Type B pancreatic cell (in vitro differentiated cells): ENCODE measurements around the gene PRR5L. TPM values are rescaled to one million over a fixed set of nuclear protein-coding genes. Genes with fewer than 3 reads are reported as not detected.

ENCODE experiments used
- DNase-seq: peaks from one replicate; pipeline ENCODE4 v3.0.0; 2021; ENCODE audit warnings: mixed read lengths; ENCODE audit not compliant: unreplicated experiment; ENCODE audit errors: extremely low spot score
- H3K27ac Mint-ChIP-seq: 2 replicates; pipeline ENCODE4 v1.8.0; 2021; ENCODE audit warnings: mild to moderate bottlenecking, mixed read lengths
- H3K27me3 Mint-ChIP-seq: 2 replicates; pipeline ENCODE4 v1.8.0; 2021; ENCODE audit warnings: mixed read lengths
- H3K36me3 Mint-ChIP-seq: 2 replicates; pipeline ENCODE4 v1.8.0; 2021; ENCODE audit warnings: mixed read lengths
- H3K4me1 Mint-ChIP-seq: one replicate; pipeline ENCODE4 v1.8.0; 2021; ENCODE audit warnings: mixed read lengths; ENCODE audit not compliant: unreplicated experiment
- H3K4me3 Mint-ChIP-seq: 2 replicates; pipeline ENCODE4 v1.8.0; 2021; ENCODE audit warnings: mild to moderate bottlenecking, mixed read lengths
- H3K9me3 Mint-ChIP-seq: 2 replicates; pipeline ENCODE4 v1.8.0; 2021; ENCODE audit warnings: mixed read lengths
- total RNA-seq: library from RNA; stranded (reverse); gene quantifications from 2 replicates; pipeline ENCODE4 v1.2.1, GENCODE V29; 2021; ENCODE audit warnings: low replicate concordance
- TF ChIP-seq, protein P1 (sequence below): fragments of 200-600 bp; sonication (generic); conservative IDR thresholded peaks from 2 replicates; pipeline ENCODE4 v1.5.0; 2021; ENCODE audit warnings: antibody characterized with exemption, mild to moderate bottlenecking

The PRR5L gene
- total RNA-seq, 1 donor from 2014 or later, result 11.0 TPM

DNA sequence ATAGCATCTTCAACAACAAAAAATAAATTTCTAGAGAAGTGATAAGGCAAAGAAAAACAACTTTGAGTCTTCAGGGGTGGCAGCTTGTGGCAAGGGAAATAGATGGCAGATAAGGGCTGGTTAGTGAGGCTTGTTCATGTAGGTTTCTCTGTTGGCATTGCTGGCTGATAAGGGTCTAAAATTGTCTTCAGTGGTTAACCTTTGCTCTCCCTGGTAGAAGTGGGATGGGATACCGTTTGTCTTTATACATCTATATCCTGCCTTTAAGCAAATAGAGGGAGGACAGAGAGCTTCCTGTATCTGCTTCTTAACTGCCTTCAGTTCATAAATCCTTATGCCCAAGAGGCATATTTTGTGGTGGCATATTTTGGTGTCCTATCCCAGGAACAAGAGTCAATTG lies 156.9 kb downstream of the PRR5L start:
- H3K27me3 Mint-ChIP-seq, result peaks cover 3% of the 10 kb centered on the region
- H3K27ac Mint-ChIP-seq, result no peak overlapping the region
- TF ChIP-seq, protein P1, sequence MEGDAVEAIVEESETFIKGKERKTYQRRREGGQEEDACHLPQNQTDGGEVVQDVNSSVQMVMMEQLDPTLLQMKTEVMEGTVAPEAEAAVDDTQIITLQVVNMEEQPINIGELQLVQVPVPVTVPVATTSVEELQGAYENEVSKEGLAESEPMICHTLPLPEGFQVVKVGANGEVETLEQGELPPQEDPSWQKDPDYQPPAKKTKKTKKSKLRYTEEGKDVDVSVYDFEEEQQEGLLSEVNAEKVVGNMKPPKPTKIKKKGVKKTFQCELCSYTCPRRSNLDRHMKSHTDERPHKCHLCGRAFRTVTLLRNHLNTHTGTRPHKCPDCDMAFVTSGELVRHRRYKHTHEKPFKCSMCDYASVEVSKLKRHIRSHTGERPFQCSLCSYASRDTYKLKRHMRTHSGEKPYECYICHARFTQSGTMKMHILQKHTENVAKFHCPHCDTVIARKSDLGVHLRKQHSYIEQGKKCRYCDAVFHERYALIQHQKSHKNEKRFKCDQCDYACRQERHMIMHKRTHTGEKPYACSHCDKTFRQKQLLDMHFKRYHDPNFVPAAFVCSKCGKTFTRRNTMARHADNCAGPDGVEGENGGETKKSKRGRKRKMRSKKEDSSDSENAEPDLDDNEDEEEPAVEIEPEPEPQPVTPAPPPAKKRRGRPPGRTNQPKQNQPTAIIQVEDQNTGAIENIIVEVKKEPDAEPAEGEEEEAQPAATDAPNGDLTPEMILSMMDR, result no peak
- peaks cover 4% of the 10 kb centered on the region for H3K36me3 Mint-ChIP-seq
- no peak overlapping the region for H3K4me3 Mint-ChIP-seq
- no peak for DNase-seq
- H3K9me3 Mint-ChIP-seq, result peaks cover 4% of the 10 kb centered on the region
- peaks cover 47% of the 10 kb centered on the region for H3K4me1 Mint-ChIP-seq

DNA sequence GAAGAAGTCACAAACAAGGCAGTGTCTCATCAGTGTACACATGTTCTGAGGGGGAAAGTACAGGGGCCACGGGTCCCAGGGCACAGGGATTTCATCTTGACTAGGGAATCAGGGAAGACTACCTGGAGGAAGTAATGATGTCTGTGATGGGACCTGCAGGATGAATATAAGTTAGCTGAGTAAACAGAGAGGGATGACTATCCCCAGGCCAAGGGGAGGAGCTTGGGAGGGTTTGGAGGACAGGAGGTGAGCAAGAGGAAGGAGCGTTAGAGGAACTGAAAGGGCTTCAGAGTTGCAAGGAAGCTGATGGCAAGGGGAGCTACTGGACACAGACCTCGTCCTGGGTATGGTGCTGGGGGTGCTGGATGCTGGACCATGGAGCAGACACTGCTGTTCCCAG lies 157.6 kb downstream of the PRR5L start:
- peaks cover 41% of the 10 kb centered on the region for H3K4me1 Mint-ChIP-seq
- peaks cover 3% of the 10 kb centered on the region for H3K27me3 Mint-ChIP-seq
- H3K36me3 Mint-ChIP-seq, result peaks cover 4% of the 10 kb centered on the region
- TF ChIP-seq, protein P1, result no peak
- H3K9me3 Mint-ChIP-seq, result peaks cover 4% of the 10 kb centered on the region
- no peak overlapping the region for H3K4me3 Mint-ChIP-seq
- no peak overlapping the region for H3K27ac Mint-ChIP-seq
- peak; percentile 49 for DNase-seq

DNA sequence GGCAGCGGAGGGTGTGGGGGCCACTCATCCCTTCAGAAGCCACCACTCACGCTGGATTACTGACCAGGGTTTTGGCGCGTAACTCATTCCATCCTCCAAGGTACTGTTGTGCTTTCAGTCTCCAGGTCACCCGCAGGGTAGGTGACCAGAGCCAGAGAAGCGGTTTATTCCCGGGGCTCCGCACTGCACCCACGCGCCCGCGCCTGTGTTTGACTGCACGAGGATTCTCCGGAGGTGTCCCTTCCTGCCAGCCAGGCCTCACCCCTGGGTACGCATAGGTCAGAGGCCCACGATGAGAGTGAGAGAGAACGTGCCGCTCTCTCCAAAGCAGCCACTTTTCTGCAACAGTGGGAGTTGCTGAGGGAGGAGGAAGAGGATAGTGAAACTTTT lies 158.5 kb downstream of the PRR5L start:
- TF ChIP-seq, protein P1, result no peak
- Mint-ChIP-seq H3K27ac (no peak overlapping the region), H3K4me1 (peaks cover 41% of the 10 kb centered on the region), H3K27me3 (peaks cover 3% of the 10 kb centered on the region), H3K36me3 (peaks cover 4% of the 10 kb centered on the region), H3K9me3 (peaks cover 4% of the 10 kb centered on the region), H3K4me3 (no peak overlapping the region)
- DNase-seq, result peak; percentile 62

DNA sequence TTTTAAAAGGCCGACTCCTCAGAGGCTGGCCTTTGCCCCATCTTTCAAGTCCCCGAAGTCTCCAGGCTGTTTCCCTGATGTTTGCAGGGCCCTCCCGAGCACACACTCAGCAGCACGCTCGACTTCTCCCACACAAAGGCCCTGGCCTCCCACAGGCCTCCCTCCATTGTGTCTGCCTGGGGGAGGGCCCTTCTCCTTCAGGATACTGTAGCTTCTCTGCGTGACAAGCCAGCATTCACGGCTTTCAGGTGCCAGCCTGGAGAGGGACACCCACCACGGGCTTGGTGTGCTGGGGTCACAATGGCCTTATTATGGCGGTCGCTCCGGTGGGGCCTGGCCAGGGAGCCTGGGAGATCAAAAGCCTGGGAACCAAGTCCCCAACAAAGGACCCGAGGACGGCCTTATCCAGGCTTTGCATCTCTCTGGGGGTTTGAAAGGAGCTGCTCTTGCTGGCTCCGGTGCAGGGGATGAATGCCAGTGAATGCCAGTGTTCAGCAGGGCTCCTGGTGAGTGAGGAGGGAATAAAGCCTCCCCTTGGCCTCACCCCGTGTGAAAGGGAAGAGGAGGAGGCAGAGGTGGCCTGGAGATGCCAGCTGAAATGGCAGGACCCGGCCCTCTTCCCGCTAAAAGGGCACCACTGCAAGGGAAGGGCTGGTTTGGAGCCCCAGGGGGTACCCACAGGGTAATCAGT lies 159.0 kb downstream of the PRR5L start:
- peaks cover 36% of the 10 kb centered on the region for H3K4me1 Mint-ChIP-seq
- no peak overlapping the region for H3K4me3 Mint-ChIP-seq
- peak; percentile 62 for DNase-seq
- TF ChIP-seq, protein P1, result no peak
- H3K27me3 Mint-ChIP-seq, result peaks cover under 1% of the 10 kb centered on the region
- H3K36me3 Mint-ChIP-seq, result peaks cover 4% of the 10 kb centered on the region
- no peak overlapping the region for H3K27ac Mint-ChIP-seq
- no peaks in the 10 kb centered on the region for H3K9me3 Mint-ChIP-seq

DNA sequence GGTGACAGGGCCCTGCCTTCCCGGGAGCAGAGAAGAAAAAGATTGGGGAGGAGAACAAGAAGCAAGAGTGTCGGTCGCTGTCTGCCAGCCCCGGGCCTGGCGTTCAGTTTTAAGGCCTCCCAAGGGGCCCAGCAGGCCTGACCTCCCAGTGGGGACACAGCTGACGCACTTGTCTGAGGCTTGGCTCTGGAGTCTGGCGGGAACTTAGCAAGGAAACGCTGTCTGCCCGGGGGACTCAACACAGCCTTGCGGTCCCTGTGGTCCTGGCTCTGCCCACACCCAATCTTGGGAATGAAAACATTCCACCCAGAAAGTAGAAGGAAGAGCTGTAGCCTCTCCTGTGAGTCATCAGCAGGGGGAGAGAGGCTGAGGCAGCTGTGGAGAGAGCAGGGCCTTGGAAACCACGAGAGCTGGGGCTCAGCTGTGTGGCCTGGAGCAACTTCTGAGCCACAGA lies 159.6 kb downstream of the PRR5L start:
- H3K36me3 Mint-ChIP-seq, result peaks cover 4% of the 10 kb centered on the region
- peak; percentile 64 for DNase-seq
- peaks cover 33% of the 10 kb centered on the region for H3K4me1 Mint-ChIP-seq
- peaks cover 4% of the 10 kb centered on the region for H3K27me3 Mint-ChIP-seq
- no peak overlapping the region for H3K4me3 Mint-ChIP-seq
- H3K9me3 Mint-ChIP-seq, result no peaks in the 10 kb centered on the region
- TF ChIP-seq, protein P1, result no peak
- H3K27ac Mint-ChIP-seq, result no peak overlapping the region
